ENCODE results near the gene BAHCC1.

DNA sequence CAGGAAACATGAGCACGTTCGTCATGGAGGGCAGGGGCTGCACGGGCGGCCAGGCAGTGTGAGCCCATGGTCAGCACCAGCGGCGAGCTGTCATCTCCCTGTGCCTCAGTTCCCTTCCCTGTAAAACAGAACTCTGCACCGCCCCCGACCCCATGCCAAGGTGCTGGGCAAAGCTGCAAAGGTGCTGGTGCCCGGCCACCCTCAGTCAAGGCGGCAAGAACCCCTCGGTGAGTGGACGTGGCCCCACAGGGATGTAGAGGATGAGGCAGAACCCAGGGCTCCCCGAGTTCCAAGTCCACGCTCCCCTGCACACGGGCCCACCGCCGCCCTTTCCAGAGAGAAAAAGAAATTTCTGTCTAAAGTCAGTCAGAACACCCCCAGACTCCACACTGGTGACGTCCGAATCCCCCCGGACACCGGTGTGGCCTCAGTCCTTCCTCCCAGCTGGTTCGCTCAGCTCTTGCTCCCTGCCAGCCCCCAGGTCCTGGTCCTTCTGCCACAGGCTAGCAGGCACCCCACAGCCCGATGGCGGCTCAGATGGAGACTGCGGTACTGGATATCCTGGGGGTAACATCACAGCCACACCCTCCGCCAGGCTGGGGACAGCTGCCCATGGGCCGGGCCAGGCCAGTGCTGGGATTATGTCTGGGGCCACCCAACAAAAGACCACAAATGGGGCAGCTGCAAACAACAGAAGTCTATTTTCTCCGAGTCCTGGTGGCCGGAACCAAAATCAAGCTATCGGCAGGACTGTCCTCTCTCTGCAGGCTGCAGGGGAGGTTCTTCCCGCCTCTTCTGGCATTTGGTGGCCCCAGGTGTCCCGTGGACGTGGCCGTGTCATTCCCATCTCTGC lies 14.4 kb upstream of the BAHCC1 start:
- TF ChIP-seq EP300 (IDR thresholded peaks at IDR 0.05; ENCODE audit: borderline replicate concordance in 1 of 2, low read depth in 2 of 2, low read length in 2 of 2) = no peak
- TF ChIP-seq, protein P1, sequence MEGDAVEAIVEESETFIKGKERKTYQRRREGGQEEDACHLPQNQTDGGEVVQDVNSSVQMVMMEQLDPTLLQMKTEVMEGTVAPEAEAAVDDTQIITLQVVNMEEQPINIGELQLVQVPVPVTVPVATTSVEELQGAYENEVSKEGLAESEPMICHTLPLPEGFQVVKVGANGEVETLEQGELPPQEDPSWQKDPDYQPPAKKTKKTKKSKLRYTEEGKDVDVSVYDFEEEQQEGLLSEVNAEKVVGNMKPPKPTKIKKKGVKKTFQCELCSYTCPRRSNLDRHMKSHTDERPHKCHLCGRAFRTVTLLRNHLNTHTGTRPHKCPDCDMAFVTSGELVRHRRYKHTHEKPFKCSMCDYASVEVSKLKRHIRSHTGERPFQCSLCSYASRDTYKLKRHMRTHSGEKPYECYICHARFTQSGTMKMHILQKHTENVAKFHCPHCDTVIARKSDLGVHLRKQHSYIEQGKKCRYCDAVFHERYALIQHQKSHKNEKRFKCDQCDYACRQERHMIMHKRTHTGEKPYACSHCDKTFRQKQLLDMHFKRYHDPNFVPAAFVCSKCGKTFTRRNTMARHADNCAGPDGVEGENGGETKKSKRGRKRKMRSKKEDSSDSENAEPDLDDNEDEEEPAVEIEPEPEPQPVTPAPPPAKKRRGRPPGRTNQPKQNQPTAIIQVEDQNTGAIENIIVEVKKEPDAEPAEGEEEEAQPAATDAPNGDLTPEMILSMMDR (IDR thresholded peaks at IDR 0.05; ENCODE audit: control extremely low read depth in 1 of 3, insufficient read depth in 1 of 3, low read depth in 1 of 3, low read length in 3 of 3) = no peak

All from H1 (cell line).